ENCODE measurements around the gene NPC2.
"Not testable (repeated sequence)": the region's sequence is repeated elsewhere in the genome, so short reads cannot be mapped to it uniquely, and the experiment has no call there.

The NPC2 gene

DNA sequence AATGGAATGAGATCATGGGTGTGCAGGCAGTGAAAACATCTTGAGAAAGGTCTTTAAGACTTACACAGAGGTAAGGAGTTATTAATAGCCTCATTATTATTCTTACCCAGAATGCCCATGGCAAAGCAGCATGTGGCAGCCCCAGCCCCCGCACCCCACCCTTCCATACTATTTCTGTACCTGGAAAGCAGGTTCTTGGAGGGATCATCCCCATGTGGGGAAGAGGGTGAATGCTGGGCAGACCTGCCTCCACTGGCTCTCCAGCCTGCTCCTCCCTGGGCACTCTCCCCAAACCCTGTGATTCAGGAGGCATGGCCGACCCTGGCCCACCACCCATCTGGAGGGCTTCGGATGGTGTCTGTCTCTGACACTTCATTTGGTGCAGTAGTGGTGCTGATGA, 28.3 kb downstream of the NPC2 start:
- no peak for DNase-seq

GRCh38 chr14:74463697-74464096, 29.4 kb downstream of the NPC2 start:
- DNase-seq = no peak

- DNase-seq = no peak
These were observed 30.1 kb downstream of the NPC2 start for GRCh38 chr14:74462993-74463392.

DNA sequence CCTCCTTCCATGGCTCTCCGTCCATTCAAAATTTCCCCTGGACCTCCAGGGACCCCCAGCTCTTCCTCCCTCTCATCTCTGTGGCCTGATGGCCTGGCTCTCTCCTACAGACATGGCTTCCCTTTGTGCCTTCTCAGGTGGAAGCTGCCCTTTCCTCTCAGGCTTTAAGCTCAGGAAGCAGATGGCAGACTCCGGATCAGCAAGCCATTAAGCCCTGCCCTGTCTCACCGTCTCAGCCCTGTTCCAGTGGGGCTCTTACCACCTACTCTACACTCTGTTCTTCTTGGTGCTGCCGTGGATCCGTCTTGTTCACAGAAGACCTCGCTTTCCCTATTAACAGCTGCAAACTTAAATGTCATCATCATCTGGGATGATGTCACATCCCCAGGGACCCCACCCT, 33.1 kb downstream of the NPC2 start:
- DNase-seq = no peak

DNA sequence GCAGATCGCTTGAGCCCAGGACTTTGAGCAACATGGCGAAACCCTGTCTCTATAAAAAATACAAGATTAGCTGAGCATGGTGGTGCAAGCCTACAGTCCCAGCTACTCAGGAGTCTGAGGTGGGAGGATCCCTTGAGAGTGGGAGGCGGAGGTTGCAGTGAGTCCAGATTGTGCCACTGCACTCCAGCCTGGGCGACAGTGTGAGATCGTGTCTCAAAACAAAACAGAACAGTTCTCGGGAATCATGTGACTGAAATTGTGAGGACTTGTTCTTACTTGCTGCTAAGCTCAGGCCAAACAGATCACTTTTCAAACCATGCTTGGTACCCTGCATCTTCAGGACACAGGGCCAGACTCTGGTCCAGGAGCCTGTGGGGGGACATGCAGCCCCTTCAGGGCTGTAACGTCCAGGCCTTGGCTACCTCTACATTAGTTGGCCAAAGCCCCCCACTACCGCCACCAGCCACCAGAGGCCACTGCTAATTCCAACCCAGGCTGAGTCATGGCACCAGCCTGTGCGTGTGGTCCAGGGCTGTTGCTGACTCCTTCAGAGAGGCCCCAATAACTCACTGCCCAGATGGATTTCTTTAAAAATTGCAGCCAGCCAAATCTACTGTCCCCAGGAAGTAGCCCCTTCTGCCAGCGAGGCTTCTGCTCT, 33.7 kb downstream of the NPC2 start:
- no peak for DNase-seq

- DNase-seq = no peak
These were observed 35.6 kb downstream of the NPC2 start for GRCh38 chr14:74457565-74457895.

GRCh38 chr14:74456684-74457564, 36.2 kb downstream of the NPC2 start:
- DNase-seq = no peak

DNA sequence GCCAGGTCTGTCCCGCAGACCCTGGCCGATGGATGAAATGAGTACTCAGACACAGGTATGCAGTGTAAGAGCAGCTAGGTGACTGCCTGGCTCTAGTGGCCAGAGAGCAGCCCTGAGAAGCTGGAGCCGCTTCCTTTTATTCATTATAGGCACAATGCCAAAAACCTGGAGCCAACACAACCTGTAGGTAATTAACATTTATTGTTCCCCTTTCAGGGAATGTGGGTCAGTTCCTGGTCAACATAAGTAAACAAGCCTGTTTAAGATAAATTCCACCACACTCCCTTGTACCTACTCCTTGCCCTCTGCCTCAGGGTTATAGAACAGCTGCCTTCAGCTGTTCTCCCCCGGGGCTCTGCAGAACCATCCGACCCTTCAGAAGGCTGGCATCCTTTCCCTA, 38.7 kb downstream of the NPC2 start:
- DNase-seq = not testable (repeated sequence)

DNA sequence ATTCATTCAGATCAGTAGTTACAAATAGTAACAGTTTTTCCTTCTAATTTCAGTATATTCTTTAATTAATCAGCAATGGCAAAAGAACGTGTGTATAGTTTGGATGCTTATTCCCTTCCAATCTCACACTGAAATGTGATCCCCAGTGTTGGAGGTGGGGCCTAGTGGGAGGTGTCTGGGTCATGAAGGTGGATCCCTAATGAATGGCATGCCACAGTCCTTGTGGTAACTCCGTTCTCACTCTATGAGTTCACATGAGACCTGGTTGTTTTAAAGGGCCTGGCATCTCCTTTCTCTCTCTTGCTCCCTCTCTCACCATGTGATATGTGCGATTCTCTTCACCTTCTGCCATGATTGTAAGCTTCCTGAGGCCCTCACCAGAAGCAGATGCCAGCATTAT, 48.2 kb downstream of the NPC2 start:
- DNase-seq = no peak

DNA sequence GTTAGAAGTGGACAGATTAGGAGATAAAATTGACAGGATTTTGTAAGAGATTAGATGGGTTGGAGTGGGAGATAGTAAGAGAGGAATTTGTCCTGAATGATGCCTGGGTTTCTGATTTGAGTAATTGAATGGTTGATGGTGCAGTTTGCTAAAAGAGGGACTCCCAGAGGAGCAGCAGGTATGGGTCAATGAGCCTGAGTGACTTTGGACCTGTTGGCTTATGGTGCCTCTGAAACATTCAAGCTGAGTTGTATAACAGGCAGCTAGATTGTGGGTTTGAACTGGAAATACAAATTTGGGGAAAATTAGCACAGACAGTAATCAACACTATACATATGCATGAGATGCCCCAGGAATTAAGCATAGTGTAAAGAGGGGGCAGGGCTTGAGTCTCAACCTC, 50.3 kb downstream of the NPC2 start:
- DNase-seq = no peak

GRCh38 chr14:74441113-74441512, 52.0 kb downstream of the NPC2 start:
- DNase-seq = no peak

DNA sequence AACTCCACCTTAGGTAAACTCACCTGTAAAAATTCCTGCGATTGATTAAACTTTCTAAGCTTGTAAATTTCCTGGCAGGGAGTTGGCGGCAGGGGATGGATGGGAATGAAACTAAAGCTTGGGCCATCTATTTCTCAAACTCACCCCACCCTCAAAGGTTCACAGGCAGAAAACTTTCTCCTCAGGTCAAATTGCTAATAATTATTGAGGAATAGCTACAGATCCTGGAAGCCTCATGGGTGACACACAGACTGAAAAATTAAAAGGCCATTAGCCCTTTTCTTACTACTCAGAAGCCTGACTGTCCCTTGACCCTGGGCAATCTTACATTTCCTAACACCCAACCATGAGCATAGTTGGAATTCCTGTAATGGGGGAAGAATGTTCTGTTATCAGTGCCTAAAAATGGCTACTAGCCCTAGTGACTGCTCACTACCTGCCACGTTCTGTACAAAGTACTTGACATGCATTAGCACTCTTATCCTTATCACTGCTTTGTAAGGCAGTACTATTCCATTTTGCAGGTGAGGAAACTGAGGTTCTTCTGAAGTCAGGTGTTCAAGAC, 54.7 kb downstream of the NPC2 start:
- DNase-seq = no peak

- no peak for DNase-seq
These were observed 55.5 kb downstream of the NPC2 start for GRCh38 chr14:74437496-74438053.

DNA sequence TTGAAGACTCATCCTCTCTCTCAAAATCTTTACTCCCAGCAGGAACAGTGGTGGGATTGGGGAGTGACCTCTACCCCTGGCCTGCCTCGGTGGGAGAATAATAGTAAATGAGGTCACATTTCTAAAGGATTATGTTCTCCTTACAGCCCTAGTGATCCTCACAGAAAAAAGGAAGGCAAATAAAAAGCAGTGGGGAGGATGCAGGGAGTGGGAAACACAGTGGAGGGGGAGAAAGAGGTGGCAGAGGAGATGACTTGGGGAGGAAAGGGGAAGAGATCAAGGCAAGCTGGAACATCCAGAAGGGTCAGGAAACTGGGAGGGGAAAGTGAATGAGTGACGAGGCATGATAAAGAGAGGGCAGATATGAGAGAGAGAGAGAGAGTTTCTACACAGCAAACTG, 58.8 kb downstream of the NPC2 start:
- no peak for DNase-seq

- DNase-seq = no peak
These were observed 63.1 kb downstream of the NPC2 start for GRCh38 chr14:74429991-74430390.
